ENCODE measurements around the gene ZNF891. TPM values are rescaled to one million over a fixed set of nuclear protein-coding genes. Genes with fewer than 3 reads are reported as not detected.

Gene ZNF891
- total RNA-seq, 2 experiments from 2014 or later = 1.7 to 1.8 TPM

GRCh38 chr12:133073836-133074235, 56.2 kb downstream of the ZNF891 start:
- DNase-seq = no peak
- Mint-ChIP-seq H3K27me3 (no peaks in the 10 kb centered on the region), H3K36me3 (ENCODE audit: low read depth) (peaks cover 26% of the 10 kb centered on the region), H3K27ac (no peak overlapping the region), H3K9me3 (peaks cover 44% of the 10 kb centered on the region), H3K4me1 (ENCODE audit: low read depth) (no peaks in the 10 kb centered on the region), H3K4me3 (no peak overlapping the region)
- POLR2A ChIA-PET = no interaction called here
- CTCF ChIA-PET = no interaction called here
- no peak for TF ChIP-seq CTCF (IDR thresholded peaks at IDR 0.05)
- intact Hi-C loops (cut with micrococcal nuclease) = no loop called here
- ATAC-seq = no peak

- H3K27ac Mint-ChIP-seq = no peak overlapping the region
- TF ChIP-seq CTCF (IDR thresholded peaks at IDR 0.05) = no peak
- H3K36me3 Mint-ChIP-seq (ENCODE audit: low read depth) = peaks cover 49% of the 10 kb centered on the region
- no peaks in the 10 kb centered on the region for H3K27me3 Mint-ChIP-seq
- H3K4me1 Mint-ChIP-seq (ENCODE audit: low read depth) = no peaks in the 10 kb centered on the region
- DNase-seq (no peak), ATAC-seq (peak; percentile 27)
- CTCF ChIA-PET = interaction anchor here (0.6 kb wide), 1 partner anchor 50 kb away, joined by 3 read pairs; no protein-coding TSS in a partner anchor
- H3K9me3 Mint-ChIP-seq = peaks cover 69% of the 10 kb centered on the region
- H3K4me3 Mint-ChIP-seq = no peak overlapping the region
- intact Hi-C loops (cut with micrococcal nuclease) = no loop called here
- POLR2A ChIA-PET = no interaction called here
Observed at GRCh38 chr12:133063556-133063955, 66.5 kb downstream of the ZNF891 start.

GRCh38 chr12:133061954-133062353, 68.1 kb downstream of the ZNF891 start:
- Mint-ChIP-seq H3K27ac (no peak overlapping the region), H3K27me3 (no peaks in the 10 kb centered on the region), H3K4me3 (no peak overlapping the region), H3K9me3 (peaks cover 75% of the 10 kb centered on the region), H3K36me3 (ENCODE audit: low read depth) (peaks cover 65% of the 10 kb centered on the region), H3K4me1 (ENCODE audit: low read depth) (no peaks in the 10 kb centered on the region)
- intact Hi-C loops (cut with micrococcal nuclease) = no loop called here
- ATAC-seq (no peak), DNase-seq (no peak)
- ChIA-PET CTCF (no interaction called here), POLR2A (no interaction called here)
- TF ChIP-seq CTCF (IDR thresholded peaks at IDR 0.05) = no peak

- Mint-ChIP-seq H3K4me3 (no peak overlapping the region), H3K4me1 (ENCODE audit: low read depth) (no peaks in the 10 kb centered on the region), H3K36me3 (ENCODE audit: low read depth) (peaks cover 74% of the 10 kb centered on the region), H3K9me3 (peaks cover 60% of the 10 kb centered on the region), H3K27ac (no peak overlapping the region), H3K27me3 (no peaks in the 10 kb centered on the region)
- CTCF ChIA-PET = no interaction called here
- TF ChIP-seq CTCF (IDR thresholded peaks at IDR 0.05) = no peak
- POLR2A ChIA-PET = interaction anchor here (0.8 to 1.0 kb wide), 3 partner anchors 51 to 156 kb away, joined by 3 to 5 read pairs (median 3); no protein-coding TSS in a partner anchor
- intact Hi-C loops (cut with micrococcal nuclease) = no loop called here
- no peak for ATAC-seq
- no peak for DNase-seq
Observed at GRCh38 chr12:133058203-133059113, 71.6 kb downstream of the ZNF891 start.

GRCh38 chr12:133057446-133057845, 72.6 kb downstream of the ZNF891 start:
- POLR2A ChIA-PET = interaction anchor here (1.0 to 1.6 kb wide), 2 partner anchors 49 to 72 kb away, joined by 3 to 5 read pairs; partner anchors contain the start of gene ZNF891
- H3K4me3 Mint-ChIP-seq = no peak overlapping the region
- CTCF ChIA-PET = no interaction called here

More at GRCh38 chr12:133057446-133057845, 72.6 kb downstream of the ZNF891 start:
- no peaks in the 10 kb centered on the region for H3K27me3 Mint-ChIP-seq
- intact Hi-C loops (cut with micrococcal nuclease) = no loop called here
- H3K36me3 Mint-ChIP-seq (ENCODE audit: low read depth) = peaks cover 76% of the 10 kb centered on the region
- ATAC-seq (no peak), DNase-seq (no peak)
- H3K27ac Mint-ChIP-seq = no peak overlapping the region
- no peak for TF ChIP-seq CTCF (IDR thresholded peaks at IDR 0.05)
- peaks cover 58% of the 10 kb centered on the region for H3K9me3 Mint-ChIP-seq
- H3K4me1 Mint-ChIP-seq (ENCODE audit: low read depth) = no peaks in the 10 kb centered on the region
